OCI-LY1 (cell line): ENCODE measurements around the gene OR13F1.

Experiments used
- EZH2 ChIP-seq: fragments of 200-600 bp; sonication (generic), shearing (Covaris generic); IDR thresholded peaks from 2 replicates; pipeline ENCODE4 v1.8.0; 2017; ENCODE audit warnings: borderline replicate concordance, mixed run types, mild to moderate bottlenecking, antibody characterized with exemption, low read length, moderate library complexity, mixed read lengths
- TF ChIP-seq, protein P1 (sequence below): fragments of 200-600 bp; sonication (generic), shearing (Covaris generic); IDR thresholded peaks from 2 replicates; pipeline ENCODE4 v1.5.1; 2017; ENCODE audit warnings: mild to moderate bottlenecking, antibody characterized with exemption, low read length, moderate library complexity, mixed read lengths

- TF ChIP-seq, protein P1, sequence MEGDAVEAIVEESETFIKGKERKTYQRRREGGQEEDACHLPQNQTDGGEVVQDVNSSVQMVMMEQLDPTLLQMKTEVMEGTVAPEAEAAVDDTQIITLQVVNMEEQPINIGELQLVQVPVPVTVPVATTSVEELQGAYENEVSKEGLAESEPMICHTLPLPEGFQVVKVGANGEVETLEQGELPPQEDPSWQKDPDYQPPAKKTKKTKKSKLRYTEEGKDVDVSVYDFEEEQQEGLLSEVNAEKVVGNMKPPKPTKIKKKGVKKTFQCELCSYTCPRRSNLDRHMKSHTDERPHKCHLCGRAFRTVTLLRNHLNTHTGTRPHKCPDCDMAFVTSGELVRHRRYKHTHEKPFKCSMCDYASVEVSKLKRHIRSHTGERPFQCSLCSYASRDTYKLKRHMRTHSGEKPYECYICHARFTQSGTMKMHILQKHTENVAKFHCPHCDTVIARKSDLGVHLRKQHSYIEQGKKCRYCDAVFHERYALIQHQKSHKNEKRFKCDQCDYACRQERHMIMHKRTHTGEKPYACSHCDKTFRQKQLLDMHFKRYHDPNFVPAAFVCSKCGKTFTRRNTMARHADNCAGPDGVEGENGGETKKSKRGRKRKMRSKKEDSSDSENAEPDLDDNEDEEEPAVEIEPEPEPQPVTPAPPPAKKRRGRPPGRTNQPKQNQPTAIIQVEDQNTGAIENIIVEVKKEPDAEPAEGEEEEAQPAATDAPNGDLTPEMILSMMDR, result peak; percentile 44
- TF ChIP-seq EZH2, result no peak
Observed at GRCh38 chr9:104494808-104495207, 9.3 kb upstream of the OR13F1 start.
